Tibial nerve (tissue), 4 donors: ENCODE measurements around the gene LCORL. TPM values are rescaled to one million over a fixed set of nuclear protein-coding genes. Genes with fewer than 3 reads are reported as not detected.

ENCODE experiments used
- DNase-seq, 2 donors: peaks; one replicate each; pipeline ENCODE4 v3.0.0-alpha.2; 2019; ENCODE audit warnings: low spot score in 2 of 2
- H3K27ac ChIP-seq, 4 donors: fragments of 200-600 bp; sonication (generic) in 3 of 4; one replicate each; pipeline ENCODE4 v1.5.1; 2017 to 2019; ENCODE audit warnings: mild to moderate bottlenecking in 1 of 4
- H3K27me3 ChIP-seq, 2 donors: fragments of 200-600 bp; sonication (generic) in 1 of 2; one replicate each; pipeline versions ENCODE4 v1.5.1 to v1.6.0; 2017 to 2019
- H3K36me3 ChIP-seq, 3 donors: fragments of 200-600 bp; sonication (generic); one replicate each; pipeline ENCODE4 v1.5.1; 2018 to 2019
- H3K4me1 ChIP-seq, 4 donors: fragments of 200-600 bp; sonication (generic) in 3 of 4; one replicate each; pipeline ENCODE4 v1.5.1; 2017 to 2019
- H3K4me3 ChIP-seq, 4 donors: fragments of 200-600 bp; sonication (generic) in 3 of 4; one replicate each; pipeline ENCODE4 v1.5.1; 2017 to 2019; ENCODE audit warnings: mild to moderate bottlenecking in 1 of 4, moderate library complexity in 1 of 4
- H3K9me3 ChIP-seq, 4 donors: fragments of 200-600 bp; sonication (generic) in 3 of 4; one replicate each; pipeline ENCODE4 v1.5.1; 2017 to 2019
- CTCF ChIP-seq, 5 experiments: fragments of 200-600 bp in 3 of 5; fragments of 450-650 bp in 2 of 5; sonication (generic) in 3 of 5; IDR thresholded peaks; one replicate each; pipeline ENCODE4 v1.5.1; 2016 to 2019; ENCODE audit warnings: antibody characterized with exemption in 5 of 5, mild to moderate bottlenecking in 3 of 5, moderate library complexity in 2 of 5
- EP300 ChIP-seq, 2 donors: sonication (generic); formaldehyde crosslinking; IDR thresholded peaks; one replicate each; pipeline ENCODE4 v1.6.1; 2017; ENCODE audit warnings: antibody characterized with exemption in 2 of 2, mild to moderate bottlenecking in 1 of 2
- POLR2A ChIP-seq, 2 donors: fragments of 450-650 bp; IDR thresholded peaks; one replicate each; pipeline ENCODE4 v1.6.1; 2017; ENCODE audit warnings: antibody characterized with exemption in 2 of 2, mild to moderate bottlenecking in 2 of 2, moderate library complexity in 2 of 2
- WGBS, 2 donors: methylation state at CpG; one replicate each; pipeline ENCODE4 v1.1.5; 2018; 5-methylcytosine and 5-hydroxymethylcytosine counted together
- total RNA-seq, 4 donors: library from RNA; depleted of rRNA; stranded (reverse); fragments of >200 nt; gene quantifications; one replicate each; pipeline ENCODE4 v1.1.0, GENCODE V29; 2016

LCORL gene
- total RNA-seq, 4 donors from 2014 or later, result 17.3 to 35.0 (median 18.7) TPM

DNA sequence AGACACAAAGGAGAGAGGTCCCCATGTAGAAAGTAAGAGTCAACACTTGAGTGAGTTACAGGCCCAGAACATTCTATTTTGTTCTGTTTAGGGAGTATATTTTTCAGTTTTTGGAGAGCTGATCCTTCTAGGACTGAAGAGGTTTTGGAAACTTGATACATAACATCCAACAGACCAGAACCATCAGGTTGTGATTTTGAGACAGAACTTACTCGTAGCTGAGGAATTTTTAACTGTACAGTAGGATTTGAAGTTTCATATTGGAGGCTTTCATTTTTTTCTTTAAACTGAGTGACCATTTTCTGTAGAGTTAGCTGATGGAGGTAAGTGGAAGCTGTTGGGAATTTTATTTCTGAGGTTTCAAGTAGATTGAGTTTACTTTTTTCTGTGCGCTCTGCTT lies 137.5 kb downstream of the LCORL start:
- peaks cover 0 to 24% (median 0%) of the 10 kb centered on the region in 3 donors for H3K36me3 ChIP-seq
- no peak for DNase-seq
- H3K4me1 ChIP-seq, result no peaks in the 10 kb centered on the region
- H3K27ac ChIP-seq, result no peak overlapping the region
- H3K4me3 ChIP-seq, result no peak overlapping the region
- no peaks in the 10 kb centered on the region for H3K9me3 ChIP-seq
- no peaks in the 10 kb centered on the region for H3K27me3 ChIP-seq
- TF ChIP-seq POLR2A (IDR thresholded peaks at IDR 0.05) (no peak), EP300 (IDR thresholded peaks at IDR 0.05) (no peak), CTCF (IDR thresholded peaks at IDR 0.05) (no peak)
- 95 to 98% methylated on average over 2 of the region's 2 CpGs for WGBS, 2 donors

DNA sequence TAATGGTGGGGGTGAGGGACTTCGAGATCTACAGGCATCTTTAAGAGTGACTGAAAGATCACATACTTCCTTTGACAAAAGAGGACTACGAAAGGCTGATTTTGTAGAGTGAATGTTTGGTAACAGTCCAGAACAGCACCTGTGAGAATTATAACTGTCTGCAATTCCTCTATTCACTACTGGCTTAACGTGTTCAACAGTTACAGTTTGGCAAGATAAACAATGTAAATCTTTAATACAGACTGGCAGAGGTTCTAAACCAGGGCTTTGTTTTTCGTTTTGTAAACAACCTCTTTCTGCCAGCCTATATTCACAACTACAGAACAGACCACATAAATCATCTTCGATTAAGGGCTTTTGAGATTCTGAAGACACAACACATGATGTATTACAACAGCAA lies 143.9 kb downstream of the LCORL start:
- Histone ChIP-seq H3K36me3 (no peaks in the 10 kb centered on the region), H3K27ac (no peak overlapping the region), H3K4me3 (no peak overlapping the region), H3K9me3 (no peaks in the 10 kb centered on the region), H3K4me1 (no peaks in the 10 kb centered on the region), H3K27me3 (no peaks in the 10 kb centered on the region)
- WGBS, 2 donors, result 76 to 82% methylated on average over 5 of the region's 5 CpGs
- no peak for DNase-seq
- TF ChIP-seq CTCF (IDR thresholded peaks at IDR 0.05) (no peak), POLR2A (IDR thresholded peaks at IDR 0.05) (no peak), EP300 (IDR thresholded peaks at IDR 0.05) (no peak)

- H3K4me3 ChIP-seq, result no peak overlapping the region
- WGBS, 2 donors, result 96 to 97% methylated on average over 4 of the region's 4 CpGs
- no peaks in the 10 kb centered on the region for H3K36me3 ChIP-seq
These were observed 144.6 kb downstream of the LCORL start for GRCh38 chr4:17876943-17877342.

GRCh38 chr4:17875402-17876070 lies 146.0 kb downstream of the LCORL start:
- Histone ChIP-seq H3K4me3 (no peak overlapping the region), H3K27ac (no peak overlapping the region), H3K27me3 (no peaks in the 10 kb centered on the region), H3K9me3 (no peaks in the 10 kb centered on the region), H3K4me1 (no peaks in the 10 kb centered on the region), H3K36me3 (no peaks in the 10 kb centered on the region)
- TF ChIP-seq EP300 (IDR thresholded peaks at IDR 0.05) (no peak), POLR2A (IDR thresholded peaks at IDR 0.05) (no peak), CTCF (IDR thresholded peaks at IDR 0.05) (no peak)
- DNase-seq, result no peak
- 97% methylated on average over 4 of the region's 4 CpGs for WGBS, 2 donors

More at GRCh38 chr4:17876943-17877342, 144.6 kb downstream of the LCORL start:
- H3K9me3 ChIP-seq, result no peaks in the 10 kb centered on the region
- no peaks in the 10 kb centered on the region for H3K4me1 ChIP-seq
- no peaks in the 10 kb centered on the region for H3K27me3 ChIP-seq
- no peak for DNase-seq
- no peak for TF ChIP-seq EP300 (IDR thresholded peaks at IDR 0.05)
- TF ChIP-seq POLR2A (IDR thresholded peaks at IDR 0.05), result no peak
- TF ChIP-seq CTCF (IDR thresholded peaks at IDR 0.05), result no peak
- H3K27ac ChIP-seq, result no peak overlapping the region

DNA sequence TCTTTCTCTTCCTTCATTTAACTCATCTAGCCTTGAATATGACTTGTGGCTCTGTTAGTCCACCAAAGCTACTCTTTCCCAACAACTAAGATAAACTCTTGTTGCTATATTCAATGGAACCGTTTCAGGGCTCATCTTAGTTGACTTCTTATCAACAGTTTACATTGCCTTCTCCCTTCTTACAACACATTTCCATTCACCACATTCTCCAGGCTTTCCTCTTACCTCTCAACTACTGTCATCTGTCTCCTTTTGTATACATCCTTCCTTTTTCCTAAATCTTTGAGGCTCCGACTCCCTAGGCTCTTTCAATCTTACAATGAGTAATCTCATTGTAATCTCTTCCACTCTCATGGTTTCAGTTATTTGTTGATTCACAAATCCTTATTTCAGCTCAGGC lies 152.2 kb downstream of the LCORL start:
- Histone ChIP-seq H3K9me3 (no peaks in the 10 kb centered on the region), H3K36me3 (peaks cover 0 to 2% (median 0%) of the 10 kb centered on the region in 3 donors), H3K4me3 (no peak overlapping the region), H3K27ac (no peak overlapping the region), H3K4me1 (no peaks in the 10 kb centered on the region), H3K27me3 (no peaks in the 10 kb centered on the region)
- TF ChIP-seq CTCF (IDR thresholded peaks at IDR 0.05), result no peak
- no peak for TF ChIP-seq EP300 (IDR thresholded peaks at IDR 0.05)
- no peak for TF ChIP-seq POLR2A (IDR thresholded peaks at IDR 0.05)
- WGBS, 2 donors, result 90 to 91% methylated on average over 2 of the region's 2 CpGs
- no peak for DNase-seq
